ENCODE data around the gene SLC35A2.
A peak's percentile ranks its signal among the peaks of the same experiment; 100 is the strongest.

Gene SLC35A2

GRCh38 chrX:48917139-48918001 lies 5.9 kb upstream of the SLC35A2 start:
- peak; percentile 95 for TF ChIP-seq CTCF (IDR thresholded peaks at IDR 0.05)
- Mint-ChIP-seq H3K4me1 (peaks cover 37% of the 10 kb centered on the region), H3K9me3 (peaks cover 45% of the 10 kb centered on the region), H3K36me3 (ENCODE audit: low read depth) (peaks cover 3% of the 10 kb centered on the region), H3K4me3 (peak overlapping the region; percentile 91), H3K27me3 (ENCODE audit: low read depth, poor library complexity) (peaks cover 7% of the 10 kb centered on the region), H3K27ac (peak overlapping the region; percentile 89)
- DNase-seq, result peak; percentile 92

GRCh38 chrX:48914593-48915493 lies 3.4 kb upstream of the SLC35A2 start:
- H3K4me3 Mint-ChIP-seq, result no peak overlapping the region

GRCh38 chrX:48913605-48914366 lies 2.3 kb upstream of the SLC35A2 start:
- peaks cover 3% of the 10 kb centered on the region for H3K36me3 Mint-ChIP-seq (ENCODE audit: low read depth)
- peaks cover 38% of the 10 kb centered on the region for H3K9me3 Mint-ChIP-seq
- TF ChIP-seq CTCF (IDR thresholded peaks at IDR 0.05), result no peak
- H3K27ac Mint-ChIP-seq, result no peak overlapping the region
- H3K27me3 Mint-ChIP-seq (ENCODE audit: low read depth, poor library complexity), result peaks cover 10% of the 10 kb centered on the region
- H3K4me3 Mint-ChIP-seq, result no peak overlapping the region
- no peak for DNase-seq
- peaks cover 43% of the 10 kb centered on the region for H3K4me1 Mint-ChIP-seq

More at GRCh38 chrX:48914593-48915493, 3.4 kb upstream of the SLC35A2 start:
- peaks cover 3% of the 10 kb centered on the region for H3K36me3 Mint-ChIP-seq (ENCODE audit: low read depth)
- peaks cover 50% of the 10 kb centered on the region for H3K4me1 Mint-ChIP-seq
- no peak overlapping the region for H3K27ac Mint-ChIP-seq
- H3K9me3 Mint-ChIP-seq, result peaks cover 42% of the 10 kb centered on the region
- DNase-seq, result no peak
- no peak for TF ChIP-seq CTCF (IDR thresholded peaks at IDR 0.05)
- H3K27me3 Mint-ChIP-seq (ENCODE audit: low read depth, poor library complexity), result peaks cover 10% of the 10 kb centered on the region

GRCh38 chrX:48910926-48911411 lies 477 bp downstream of the SLC35A2 start:
- Mint-ChIP-seq H3K27ac (peak overlapping the region; percentile 83), H3K27me3 (ENCODE audit: low read depth, poor library complexity) (peaks cover 7% of the 10 kb centered on the region), H3K4me1 (peaks cover 27% of the 10 kb centered on the region), H3K36me3 (ENCODE audit: low read depth) (peaks cover 9% of the 10 kb centered on the region), H3K4me3 (peak overlapping the region; percentile 93), H3K9me3 (peaks cover 33% of the 10 kb centered on the region)
- DNase-seq, result no peak
- no peak for TF ChIP-seq CTCF (IDR thresholded peaks at IDR 0.05)

GRCh38 chrX:48909703-48910294 lies 1.6 kb downstream of the SLC35A2 start:
- TF ChIP-seq CTCF (IDR thresholded peaks at IDR 0.05), result no peak
- Mint-ChIP-seq H3K9me3 (peaks cover 30% of the 10 kb centered on the region), H3K27ac (no peak overlapping the region), H3K27me3 (ENCODE audit: low read depth, poor library complexity) (peaks cover 7% of the 10 kb centered on the region), H3K36me3 (ENCODE audit: low read depth) (peaks cover 9% of the 10 kb centered on the region), H3K4me1 (peaks cover 27% of the 10 kb centered on the region), H3K4me3 (no peak overlapping the region)
- no peak for DNase-seq
